ENCODE results near the gene BGN.

BGN gene

DNA sequence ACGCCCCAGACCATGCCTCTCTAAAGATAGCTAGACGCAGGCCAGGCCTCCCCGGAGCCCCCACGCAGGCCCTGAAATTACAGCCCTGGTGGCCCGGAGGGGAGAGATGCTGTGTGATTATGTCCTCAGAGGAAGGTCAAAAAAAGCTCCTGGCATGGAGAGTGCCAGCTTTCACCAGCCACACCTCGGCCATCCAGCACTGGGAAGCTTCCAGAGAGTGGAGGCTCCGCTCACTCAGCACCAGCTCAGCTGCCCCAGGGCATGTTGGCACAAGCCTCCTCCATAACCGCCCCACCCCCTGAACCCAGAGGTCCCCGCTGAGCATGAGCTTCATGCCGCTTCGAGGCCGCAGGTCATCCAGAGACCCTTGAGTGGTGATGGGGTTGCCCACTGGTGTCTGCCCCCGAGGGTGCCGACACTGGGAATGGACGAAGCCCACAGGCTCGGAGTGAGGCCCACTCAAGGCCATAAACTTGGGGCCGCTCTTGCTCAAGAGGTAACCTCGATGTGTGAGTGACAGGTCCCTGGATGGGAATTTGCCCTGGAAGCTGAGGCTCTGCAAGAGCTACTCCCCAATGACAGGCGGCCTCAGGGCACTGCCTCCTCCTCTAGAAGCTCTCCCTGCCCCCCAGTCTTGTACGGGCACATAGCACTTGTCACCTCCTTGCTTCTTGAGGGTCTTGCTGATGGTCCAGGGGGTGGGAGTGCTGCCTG lies 4.4 kb upstream of the BGN start:
- H3K9me2 ChIP-seq (replicated peaks; ENCODE audit: insufficient read depth, low read length), result no peaks in the 10 kb centered on the region
- no peak overlapping the region for H3K4me2 ChIP-seq (ENCODE audit: low read depth, low read length, poor library complexity, severe bottlenecking)
- H3F3A ChIP-seq (ENCODE audit: insufficient read depth), result no peaks in the 10 kb centered on the region
- H3K4me3 ChIP-seq (ENCODE audit: insufficient read depth, low read length, poor library complexity, severe bottlenecking), result no peak overlapping the region
- H3K27me3 ChIP-seq (ENCODE audit: low read length), result no peaks in the 10 kb centered on the region
- no peak overlapping the region for H3K9ac ChIP-seq (ENCODE audit: low read length)
- H4K20me1 ChIP-seq (ENCODE audit: low read depth, low read length), result no peaks in the 10 kb centered on the region
- no peak overlapping the region for H3K27ac ChIP-seq (ENCODE audit: low read depth, low read length)
- TF ChIP-seq, protein P1, sequence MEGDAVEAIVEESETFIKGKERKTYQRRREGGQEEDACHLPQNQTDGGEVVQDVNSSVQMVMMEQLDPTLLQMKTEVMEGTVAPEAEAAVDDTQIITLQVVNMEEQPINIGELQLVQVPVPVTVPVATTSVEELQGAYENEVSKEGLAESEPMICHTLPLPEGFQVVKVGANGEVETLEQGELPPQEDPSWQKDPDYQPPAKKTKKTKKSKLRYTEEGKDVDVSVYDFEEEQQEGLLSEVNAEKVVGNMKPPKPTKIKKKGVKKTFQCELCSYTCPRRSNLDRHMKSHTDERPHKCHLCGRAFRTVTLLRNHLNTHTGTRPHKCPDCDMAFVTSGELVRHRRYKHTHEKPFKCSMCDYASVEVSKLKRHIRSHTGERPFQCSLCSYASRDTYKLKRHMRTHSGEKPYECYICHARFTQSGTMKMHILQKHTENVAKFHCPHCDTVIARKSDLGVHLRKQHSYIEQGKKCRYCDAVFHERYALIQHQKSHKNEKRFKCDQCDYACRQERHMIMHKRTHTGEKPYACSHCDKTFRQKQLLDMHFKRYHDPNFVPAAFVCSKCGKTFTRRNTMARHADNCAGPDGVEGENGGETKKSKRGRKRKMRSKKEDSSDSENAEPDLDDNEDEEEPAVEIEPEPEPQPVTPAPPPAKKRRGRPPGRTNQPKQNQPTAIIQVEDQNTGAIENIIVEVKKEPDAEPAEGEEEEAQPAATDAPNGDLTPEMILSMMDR (IDR thresholded peaks at IDR 0.05; ENCODE audit: insufficient read depth, low read length, poor library complexity, severe bottlenecking), result no peak
- no peak for TF ChIP-seq EZH2phosphoT487 (conservative IDR thresholded peaks at IDR 0.05; ENCODE audit: low read length)
- H2AFZ ChIP-seq (ENCODE audit: low read depth, low read length, severe bottlenecking), result no peak overlapping the region
- H3K9me3 ChIP-seq (ENCODE audit: insufficient read depth, low read length), result no peaks in the 10 kb centered on the region
- H3K36me3 ChIP-seq (ENCODE audit: low read length), result no peaks in the 10 kb centered on the region
- no peaks in the 10 kb centered on the region for H3K79me2 ChIP-seq (ENCODE audit: insufficient read depth, low read length)

DNA sequence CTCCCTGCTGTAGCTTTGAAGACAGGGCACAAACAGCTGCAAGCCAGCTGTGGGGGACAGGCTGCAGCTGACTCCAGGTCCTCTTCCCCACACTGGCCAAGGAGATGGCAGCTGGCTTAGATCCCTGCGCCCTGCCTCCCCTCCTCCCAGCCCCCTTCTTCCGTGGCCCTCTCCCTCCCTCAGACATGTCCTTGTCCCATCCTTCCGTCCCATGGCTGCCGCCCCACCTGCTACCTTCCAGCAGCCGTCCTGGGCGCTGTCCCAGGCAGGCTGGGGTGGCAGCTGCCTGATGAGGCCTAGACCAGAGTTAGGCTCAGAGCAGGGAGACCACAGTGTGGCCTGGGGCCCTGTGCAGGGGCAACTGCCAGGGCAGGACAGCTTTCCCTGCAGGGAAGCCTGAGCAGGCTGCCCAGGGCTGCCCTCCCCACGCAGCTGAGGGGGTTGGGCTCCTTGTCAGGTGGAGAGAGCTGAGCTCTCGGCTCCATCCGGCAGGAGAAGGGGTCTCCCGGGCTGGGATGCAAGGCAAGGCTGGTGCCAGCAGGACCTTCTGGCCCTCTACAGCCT lies 3.3 kb upstream of the BGN start:
- no peak for TF ChIP-seq EZH2phosphoT487 (conservative IDR thresholded peaks at IDR 0.05; ENCODE audit: low read length)
- TF ChIP-seq, protein P1 (IDR thresholded peaks at IDR 0.05; ENCODE audit: insufficient read depth, low read length, poor library complexity, severe bottlenecking), result no peak
- Histone ChIP-seq H3K9me3 (ENCODE audit: insufficient read depth, low read length) (no peaks in the 10 kb centered on the region), H3K4me3 (ENCODE audit: insufficient read depth, low read length, poor library complexity, severe bottlenecking) (no peak overlapping the region), H3K36me3 (ENCODE audit: low read length) (no peaks in the 10 kb centered on the region), H3K27ac (ENCODE audit: low read depth, low read length) (no peak overlapping the region), H3K4me2 (ENCODE audit: low read depth, low read length, poor library complexity, severe bottlenecking) (no peak overlapping the region), H3K79me2 (ENCODE audit: insufficient read depth, low read length) (no peaks in the 10 kb centered on the region), H3K9me2 (replicated peaks; ENCODE audit: insufficient read depth, low read length) (no peaks in the 10 kb centered on the region), H3F3A (ENCODE audit: insufficient read depth) (no peaks in the 10 kb centered on the region), H3K27me3 (ENCODE audit: low read length) (no peaks in the 10 kb centered on the region), H2AFZ (ENCODE audit: low read depth, low read length, severe bottlenecking) (no peak overlapping the region), H4K20me1 (ENCODE audit: low read depth, low read length) (no peaks in the 10 kb centered on the region), H3K9ac (ENCODE audit: low read length) (no peak overlapping the region)

DNA sequence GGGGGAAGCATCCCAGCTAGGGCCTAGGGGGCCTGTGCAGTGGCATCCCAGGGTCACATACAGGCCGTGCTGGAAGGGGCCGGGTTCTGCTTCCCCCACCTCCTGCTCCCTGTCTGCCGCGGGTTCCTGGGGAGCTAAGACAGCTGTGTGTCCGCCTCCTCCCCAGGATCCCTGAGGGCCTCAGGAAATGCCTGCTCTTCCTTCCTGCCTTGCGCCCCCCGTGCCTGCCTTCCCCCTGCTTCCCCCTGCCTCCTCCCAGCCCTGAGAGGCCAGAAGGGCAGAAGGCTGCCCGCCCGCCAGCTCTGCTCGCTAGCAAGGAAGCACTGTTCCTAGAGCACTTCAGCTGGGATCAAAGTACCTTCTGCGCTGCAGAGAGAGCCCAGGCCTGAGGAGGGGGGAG lies 2.9 kb upstream of the BGN start:
- no peaks in the 10 kb centered on the region for H3F3A ChIP-seq (ENCODE audit: insufficient read depth)
- no peaks in the 10 kb centered on the region for H3K9me3 ChIP-seq (ENCODE audit: insufficient read depth, low read length)
- no peaks in the 10 kb centered on the region for H3K9me2 ChIP-seq (replicated peaks; ENCODE audit: insufficient read depth, low read length)
- no peaks in the 10 kb centered on the region for H3K36me3 ChIP-seq (ENCODE audit: low read length)
- TF ChIP-seq EZH2phosphoT487 (conservative IDR thresholded peaks at IDR 0.05; ENCODE audit: low read length), result no peak
- TF ChIP-seq, protein P1 (IDR thresholded peaks at IDR 0.05; ENCODE audit: insufficient read depth, low read length, poor library complexity, severe bottlenecking), result no peak
- no peak overlapping the region for H3K4me3 ChIP-seq (ENCODE audit: insufficient read depth, low read length, poor library complexity, severe bottlenecking)
- no peak overlapping the region for H2AFZ ChIP-seq (ENCODE audit: low read depth, low read length, severe bottlenecking)
- H3K27me3 ChIP-seq (ENCODE audit: low read length), result no peaks in the 10 kb centered on the region
- no peak overlapping the region for H3K9ac ChIP-seq (ENCODE audit: low read length)
- H3K27ac ChIP-seq (ENCODE audit: low read depth, low read length), result no peak overlapping the region
- H3K79me2 ChIP-seq (ENCODE audit: insufficient read depth, low read length), result no peaks in the 10 kb centered on the region
- H3K4me2 ChIP-seq (ENCODE audit: low read depth, low read length, poor library complexity, severe bottlenecking), result no peak overlapping the region
- no peaks in the 10 kb centered on the region for H4K20me1 ChIP-seq (ENCODE audit: low read depth, low read length)

Measured in SU-DHL-6 (cell line).